Thoracic aorta (tissue), 2 donors: Measurements from ENCODE around the gene NUDT19. TPM values are rescaled to one million over a fixed set of nuclear protein-coding genes. Genes with fewer than 3 reads are reported as not detected.

Source experiments
- ATAC-seq: fragments of 150-250 bp; one replicate; pipeline ENCODE4 v1.8.0; 2017; ENCODE audit warnings: low read depth; ENCODE audit not compliant: insufficient number of reproducible peaks, low FRiP score
- DNase-seq: peaks from one replicate; pipeline ENCODE4 v3.0.0-alpha.2; 2020; ENCODE audit warnings: low spot score
- H3K27ac ChIP-seq, 2 donors: fragments of 200-600 bp; sonication (generic); 1 replicate in 1 of 2; 2 replicates in 1 of 2; pipeline ENCODE4 v1.5.1; 2016; ENCODE audit warnings: mild to moderate bottlenecking in 2 of 2, moderate library complexity in 2 of 2
- H3K27me3 ChIP-seq: fragments of 200-600 bp; sonication (generic); replicated peaks from 2 replicates; pipeline ENCODE4 v1.6.0; 2016; ENCODE audit warnings: mild to moderate bottlenecking; ENCODE audit not compliant: insufficient read depth
- H3K36me3 ChIP-seq: fragments of 200-600 bp; sonication (generic); one replicate; pipeline ENCODE4 v1.5.1; 2016
- H3K4me1 ChIP-seq, 2 donors: fragments of 200-600 bp; sonication (generic); 1 replicate in 1 of 2; 2 replicates in 1 of 2; pipeline versions ENCODE4 v1.5.1 to v1.6.0; 2016; ENCODE audit warnings: low read depth in 2 of 2, mild to moderate bottlenecking in 1 of 2; ENCODE audit not compliant: control insufficient read depth in 1 of 2
- H3K4me3 ChIP-seq: fragments of 200-600 bp; sonication (generic); 2 replicates; pipeline ENCODE4 v1.5.1; 2016; ENCODE audit warnings: mild to moderate bottlenecking
- H3K9me3 ChIP-seq: fragments of 200-600 bp; sonication (generic); 2 replicates; pipeline ENCODE4 v1.5.1; 2016
- CTCF ChIP-seq: fragments of 200-600 bp; sonication (generic); IDR thresholded peaks from one replicate; pipeline ENCODE4 v1.5.1; 2019; ENCODE audit warnings: antibody characterized with exemption
- total RNA-seq, 2 donors: library from RNA; depleted of rRNA; stranded (reverse); fragments of >200 nt; gene quantifications; one replicate each; pipeline versions ENCODE4 v1.1.0 to v1.2.3, GENCODE V29; 2016

NUDT19 gene
- total RNA-seq, 2 donors from 2014 or later, result 5.7 to 11.7 TPM

GRCh38 chr19:32757189-32757588 is 65.6 kb downstream of the NUDT19 start:
- Histone ChIP-seq H3K9me3 (no peaks in the 10 kb centered on the region), H3K27ac (no peak overlapping the region), H3K27me3 (no peaks in the 10 kb centered on the region), H3K36me3 (no peaks in the 10 kb centered on the region), H3K4me3 (no peak overlapping the region), H3K4me1 (no peaks in the 10 kb centered on the region)
- TF ChIP-seq CTCF, result no peak
- ATAC-seq (no peak), DNase-seq (no peak)

Other genes starting within 250 kb of the NUDT19 start
- gene PDCD5, start 110.6 kb upstream of the NUDT19 start, total RNA-seq, result 100 to 1,000 TPM in 1 of 2 donors, 10 to 100 TPM in 1; 76.0 to 105 TPM
- gene ANKRD27, start 16.6 kb upstream of the NUDT19 start, total RNA-seq, result 10 to 100 TPM; 26.8 to 33.8 TPM
- gene RGS9BP, start 16.0 kb upstream of the NUDT19 start, total RNA-seq, result under 1 TPM in 1 of 2 donors, not detected in 1; 0.42 TPM
- not detected for gene TDRD12, start 27.9 kb downstream of the NUDT19 start, total RNA-seq
- gene SLC7A9, start 177.9 kb downstream of the NUDT19 start, total RNA-seq, result under 1 TPM in 1 of 2 donors, not detected in 1; 0.56 TPM